Measurements from ENCODE around the gene GIGYF2.

Gene GIGYF2

DNA sequence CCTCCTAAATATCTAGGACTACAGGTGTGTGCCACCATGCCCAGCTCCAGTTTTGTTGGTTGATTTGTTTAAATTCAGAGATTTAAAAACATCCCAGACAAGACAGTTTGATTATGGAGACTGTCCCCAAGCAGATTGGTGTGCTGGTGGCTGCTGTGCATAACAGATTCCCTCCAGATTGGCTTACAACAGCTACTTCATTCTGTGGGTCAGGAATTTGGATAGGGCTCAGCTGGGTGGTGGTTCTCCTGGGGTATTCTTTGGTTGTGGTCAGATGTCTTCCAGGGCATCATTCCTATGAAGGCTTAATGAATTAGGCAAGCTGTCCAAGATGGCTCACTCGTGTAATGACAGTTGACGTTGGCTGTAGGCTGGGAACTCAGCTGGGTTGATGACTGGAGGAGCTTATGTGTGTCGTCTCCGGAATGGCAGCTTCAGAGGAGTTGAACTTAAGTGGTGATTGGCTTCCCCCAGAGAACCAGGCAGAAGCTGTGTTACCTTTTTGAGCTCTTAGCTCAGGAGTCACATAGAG lies 162.3 kb downstream of the GIGYF2 start:
- no peak for TF ChIP-seq YY1 (IDR thresholded peaks at IDR 0.05; ENCODE audit: insufficient read depth, insufficient read length)
- TF ChIP-seq SUZ12 (IDR thresholded peaks at IDR 0.05; ENCODE audit: extremely low read depth, insufficient read depth, insufficient read length) = no peak
- TF ChIP-seq ZNF274 (IDR thresholded peaks at IDR 0.05; ENCODE audit: low read depth, low read length) = no peak

GRCh38 chr2:232860593-232861241 lies 163.6 kb downstream of the GIGYF2 start:
- no peak for DNase-seq (ENCODE audit: low read depth, low spot score)
- Histone ChIP-seq H3K4me3 (ENCODE audit: insufficient read length, low read depth) (no peak overlapping the region), H3K4me1 (ENCODE audit: insufficient read depth, insufficient read length) (peaks cover 5% of the 10 kb centered on the region), H3K36me3 (ENCODE audit: insufficient read depth, insufficient read length, low read length) (peaks cover 44% of the 10 kb centered on the region), H3K9me3 (ENCODE audit: insufficient read depth, low read length) (no peaks in the 10 kb centered on the region), H3K9ac (ENCODE audit: insufficient read length, low read depth) (no peak overlapping the region), H3K27me3 (ENCODE audit: insufficient read depth, insufficient read length) (no peaks in the 10 kb centered on the region)
- no peak for TF ChIP-seq SUZ12 (IDR thresholded peaks at IDR 0.05; ENCODE audit: extremely low read depth, insufficient read depth, insufficient read length)
- no peak for TF ChIP-seq ZNF274 (IDR thresholded peaks at IDR 0.05; ENCODE audit: low read depth, low read length)
- no peak for TF ChIP-seq YY1 (IDR thresholded peaks at IDR 0.05; ENCODE audit: insufficient read depth, insufficient read length)

More for the DNA sequence above, 162.3 kb downstream of the GIGYF2 start:
- H3K4me3 ChIP-seq (ENCODE audit: insufficient read length, low read depth) = no peak overlapping the region
- H3K4me1 ChIP-seq (ENCODE audit: insufficient read depth, insufficient read length) = peaks cover 5% of the 10 kb centered on the region
- DNase-seq (ENCODE audit: low read depth, low spot score) = no peak
- no peak overlapping the region for H3K9ac ChIP-seq (ENCODE audit: insufficient read length, low read depth)
- no peaks in the 10 kb centered on the region for H3K27me3 ChIP-seq (ENCODE audit: insufficient read depth, insufficient read length)
- H3K9me3 ChIP-seq (ENCODE audit: insufficient read depth, low read length) = no peaks in the 10 kb centered on the region
- H3K36me3 ChIP-seq (ENCODE audit: insufficient read depth, insufficient read length, low read length) = peaks cover 51% of the 10 kb centered on the region

- Histone ChIP-seq H3K4me1 (ENCODE audit: insufficient read depth, insufficient read length) (peaks cover 5% of the 10 kb centered on the region), H3K27me3 (ENCODE audit: insufficient read depth, insufficient read length) (no peaks in the 10 kb centered on the region), H3K9ac (ENCODE audit: insufficient read length, low read depth) (no peak overlapping the region), H3K4me3 (ENCODE audit: insufficient read length, low read depth) (no peak overlapping the region), H3K36me3 (ENCODE audit: insufficient read depth, insufficient read length, low read length) (peaks cover 41% of the 10 kb centered on the region), H3K9me3 (ENCODE audit: insufficient read depth, low read length) (no peaks in the 10 kb centered on the region)
- no peak for DNase-seq (ENCODE audit: low read depth, low spot score)
- no peak for TF ChIP-seq SUZ12 (IDR thresholded peaks at IDR 0.05; ENCODE audit: extremely low read depth, insufficient read depth, insufficient read length)
- no peak for TF ChIP-seq YY1 (IDR thresholded peaks at IDR 0.05; ENCODE audit: insufficient read depth, insufficient read length)
- no peak for TF ChIP-seq ZNF274 (IDR thresholded peaks at IDR 0.05; ENCODE audit: low read depth, low read length)
Measured at GRCh38 chr2:232861353-232861752, 164.2 kb downstream of the GIGYF2 start.

GRCh38 chr2:232863996-232864395 lies 166.9 kb downstream of the GIGYF2 start:
- Histone ChIP-seq H3K36me3 (ENCODE audit: insufficient read depth, insufficient read length, low read length) (peaks cover 17% of the 10 kb centered on the region), H3K4me3 (ENCODE audit: insufficient read length, low read depth) (no peak overlapping the region), H3K9me3 (ENCODE audit: insufficient read depth, low read length) (no peaks in the 10 kb centered on the region), H3K27me3 (ENCODE audit: insufficient read depth, insufficient read length) (no peaks in the 10 kb centered on the region), H3K9ac (ENCODE audit: insufficient read length, low read depth) (no peak overlapping the region), H3K4me1 (ENCODE audit: insufficient read depth, insufficient read length) (peaks cover 5% of the 10 kb centered on the region)
- no peak for TF ChIP-seq SUZ12 (IDR thresholded peaks at IDR 0.05; ENCODE audit: extremely low read depth, insufficient read depth, insufficient read length)
- no peak for TF ChIP-seq YY1 (IDR thresholded peaks at IDR 0.05; ENCODE audit: insufficient read depth, insufficient read length)
- no peak for TF ChIP-seq ZNF274 (IDR thresholded peaks at IDR 0.05; ENCODE audit: low read depth, low read length)
- DNase-seq (ENCODE audit: low read depth, low spot score) = no peak

- Histone ChIP-seq H3K27me3 (ENCODE audit: insufficient read depth, insufficient read length) (no peaks in the 10 kb centered on the region), H3K9me3 (ENCODE audit: insufficient read depth, low read length) (no peaks in the 10 kb centered on the region), H3K36me3 (ENCODE audit: insufficient read depth, insufficient read length, low read length) (peaks cover 9% of the 10 kb centered on the region), H3K4me1 (ENCODE audit: insufficient read depth, insufficient read length) (peaks cover 7% of the 10 kb centered on the region), H3K9ac (ENCODE audit: insufficient read length, low read depth) (no peak overlapping the region), H3K4me3 (ENCODE audit: insufficient read length, low read depth) (no peak overlapping the region)
- DNase-seq (ENCODE audit: low read depth, low spot score) = no peak
- no peak for TF ChIP-seq YY1 (IDR thresholded peaks at IDR 0.05; ENCODE audit: insufficient read depth, insufficient read length)
- no peak for TF ChIP-seq ZNF274 (IDR thresholded peaks at IDR 0.05; ENCODE audit: low read depth, low read length)
- no peak for TF ChIP-seq SUZ12 (IDR thresholded peaks at IDR 0.05; ENCODE audit: extremely low read depth, insufficient read depth, insufficient read length)
Measured at GRCh38 chr2:232865165-232865564, 168.0 kb downstream of the GIGYF2 start.

DNA sequence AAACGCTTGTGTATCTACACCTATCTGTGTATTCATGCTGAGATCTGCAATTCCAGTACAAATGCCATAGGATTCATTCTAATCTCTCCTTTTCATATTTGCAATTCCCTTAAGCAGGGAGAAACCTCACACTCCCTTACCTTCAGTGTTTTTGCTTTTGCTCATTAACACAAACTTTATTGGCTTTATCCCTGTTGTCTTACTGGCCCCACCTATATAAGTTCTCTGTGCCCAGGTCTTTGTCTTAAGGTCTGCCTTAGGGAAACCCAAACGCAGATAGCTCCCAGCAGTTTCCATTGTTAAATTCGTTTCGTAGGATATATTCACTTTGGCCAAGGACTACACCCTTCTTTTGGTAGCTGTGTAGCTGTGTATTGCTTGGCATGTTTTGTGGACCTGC lies 169.0 kb downstream of the GIGYF2 start:
- no peaks in the 10 kb centered on the region for H3K27me3 ChIP-seq (ENCODE audit: insufficient read depth, insufficient read length)
- H3K4me3 ChIP-seq (ENCODE audit: insufficient read length, low read depth) = no peak overlapping the region
- H3K9ac ChIP-seq (ENCODE audit: insufficient read length, low read depth) = no peak overlapping the region
- no peak for DNase-seq (ENCODE audit: low read depth, low spot score)
- TF ChIP-seq SUZ12 (IDR thresholded peaks at IDR 0.05; ENCODE audit: extremely low read depth, insufficient read depth, insufficient read length) (no peak), ZNF274 (IDR thresholded peaks at IDR 0.05; ENCODE audit: low read depth, low read length) (no peak)
- peaks cover 3% of the 10 kb centered on the region for H3K36me3 ChIP-seq (ENCODE audit: insufficient read depth, insufficient read length, low read length)
- H3K4me1 ChIP-seq (ENCODE audit: insufficient read depth, insufficient read length) = peaks cover 2% of the 10 kb centered on the region
- H3K9me3 ChIP-seq (ENCODE audit: insufficient read depth, low read length) = no peaks in the 10 kb centered on the region

GRCh38 chr2:232869138-232870017 lies 172.2 kb downstream of the GIGYF2 start:
- Histone ChIP-seq H3K4me1 (ENCODE audit: insufficient read depth, insufficient read length) (peaks cover 15% of the 10 kb centered on the region), H3K9me3 (ENCODE audit: insufficient read depth, low read length) (no peaks in the 10 kb centered on the region), H3K36me3 (ENCODE audit: insufficient read depth, insufficient read length, low read length) (no peaks in the 10 kb centered on the region), H3K27me3 (ENCODE audit: insufficient read depth, insufficient read length) (peaks cover under 1% of the 10 kb centered on the region), H3K4me3 (ENCODE audit: insufficient read length, low read depth) (no peak overlapping the region), H3K9ac (ENCODE audit: insufficient read length, low read depth) (no peak overlapping the region)
- DNase-seq (ENCODE audit: low read depth, low spot score) = no peak
- no peak for TF ChIP-seq ZNF274 (IDR thresholded peaks at IDR 0.05; ENCODE audit: low read depth, low read length)
- no peak for TF ChIP-seq SUZ12 (IDR thresholded peaks at IDR 0.05; ENCODE audit: extremely low read depth, insufficient read depth, insufficient read length)
- no peak for TF ChIP-seq YY1 (IDR thresholded peaks at IDR 0.05; ENCODE audit: insufficient read depth, insufficient read length)
